PC-9 (cell line): ENCODE measurements around the gene IGDCC3. TPM values are rescaled to one million over a fixed set of nuclear protein-coding genes. Genes with fewer than 3 reads are reported as not detected.

Experiments
- BruUV-seq: library from RNA; stranded (reverse); fragments of 400-500 nt; replicated peaks from 2 replicates; lab custom pipeline; 2021; lab: Mats Ljungman, UMichigan
- CTCF ChIA-PET: fragments of 300-600 bp; sonication (Branson Sonifier 250); formaldehyde crosslinking; loops from one replicate; lab custom pipeline; 2022; ENCODE audit warnings: antibody characterized with exemption; lab: Charles Lee
- POLR2A ChIA-PET: fragments of 300-600 bp; sonication (Branson Sonifier 250); formaldehyde crosslinking; loops from one replicate; lab custom pipeline; 2022; ENCODE audit warnings: antibody characterized with exemption; ENCODE audit not compliant: unreplicated experiment; lab: Charles Lee
- DNase-seq, 2 experiments: peaks; one replicate each; pipeline versions ENCODE4 v3.0.0 to v3.0.0-alpha.2; 2015 to 2022; ENCODE audit warnings: mixed read lengths in 1 of 2
- H2AFZ ChIP-seq: fragments of 200-600 bp; sonication (generic); 2 replicates; pipeline ENCODE4 v1.8.1; 2017; ENCODE audit warnings: antibody characterized with exemption
- H3F3A ChIP-seq: fragments of 200-600 bp; sonication (generic); 2 replicates; pipeline ENCODE4 v1.8.1; 2017; ENCODE audit warnings: antibody characterized with exemption, mild to moderate bottlenecking, low read depth; ENCODE audit not compliant: insufficient read depth
- H3K27ac ChIP-seq: fragments of 200-600 bp; sonication (generic); 2 replicates; pipeline ENCODE4 v1.6.1; 2016; ENCODE audit warnings: mixed run types
- H3K27me3 ChIP-seq: fragments of 200-600 bp; sonication (generic); 2 replicates; pipeline ENCODE4 v1.6.1; 2016; ENCODE audit warnings: low read depth, mixed run types; ENCODE audit not compliant: insufficient read depth
- H3K36me3 ChIP-seq: fragments of 200-600 bp; sonication (generic); 2 replicates; pipeline ENCODE4 v1.6.1; 2016; ENCODE audit warnings: low read depth, mixed run types
- H3K4me1 ChIP-seq: fragments of 200-600 bp; sonication (generic); replicated peaks from 2 replicates; pipeline ENCODE4 v1.6.1; 2016; ENCODE audit warnings: mixed run types; ENCODE audit not compliant: insufficient read depth
- H3K4me2 ChIP-seq: fragments of 200-600 bp; sonication (generic); 2 replicates; pipeline ENCODE4 v1.6.1; 2017; ENCODE audit warnings: mixed run types
- H3K4me3 ChIP-seq: fragments of 200-600 bp; sonication (generic); 2 replicates; pipeline ENCODE4 v1.6.1; 2016; ENCODE audit warnings: mixed run types
- H3K79me2 ChIP-seq: fragments of 200-600 bp; sonication (generic); 2 replicates; pipeline ENCODE4 v1.6.1; 2017; ENCODE audit warnings: low read depth, mixed run types
- H3K9me2 ChIP-seq: fragments of 200-600 bp; sonication (generic); 2 replicates; pipeline ENCODE4 v1.8.1; 2017; ENCODE audit warnings: mild to moderate bottlenecking; ENCODE audit not compliant: insufficient read depth
- H3K9me3 ChIP-seq: fragments of 200-600 bp; sonication (generic); 2 replicates; pipeline ENCODE4 v1.8.1; 2016; ENCODE audit warnings: low read depth; ENCODE audit not compliant: insufficient read depth
- H4K20me1 ChIP-seq: fragments of 200-600 bp; sonication (generic); 2 replicates; pipeline ENCODE4 v1.8.1; 2017; ENCODE audit not compliant: insufficient read depth
- EZH2 ChIP-seq: fragments of 200-600 bp; sonication (generic); IDR thresholded peaks from 2 replicates; pipeline ENCODE4 v1.8.0; 2017; ENCODE audit warnings: antibody characterized with exemption, low read depth
- intact Hi-C: fragments of 100-400 bp; cut with micrococcal nuclease; formaldehyde crosslinking; loops from one replicate; pipeline ENCODE4 v1.10.0; 2022; ENCODE audit not compliant: unreplicated experiment
- total RNA-seq: library from RNA; stranded (reverse); gene quantifications from 2 replicates; pipeline ENCODE4 v1.2.3, GENCODE V29; 2021
- TF ChIP-seq, protein P1 (sequence below): fragments of 200-600 bp; sonication (generic); conservative IDR thresholded peaks from 2 replicates; pipeline ENCODE4 v1.6.1; 2017; ENCODE audit warnings: mixed run types, antibody characterized with exemption, mild to moderate bottlenecking, moderate library complexity

The IGDCC3 gene
- total RNA-seq, 1 experiment from 2014 or later = 0.22 TPM

- H2AFZ ChIP-seq = no peak overlapping the region
- no peaks in the 10 kb centered on the region for H3K9me3 ChIP-seq
- H3K27me3 ChIP-seq = peaks cover 14% of the 10 kb centered on the region
- DNase-seq = no peak
- no peaks in the 10 kb centered on the region for H4K20me1 ChIP-seq
- H3K9me2 ChIP-seq = no peaks in the 10 kb centered on the region
- BruUV-seq = no TSS peak
- ChIA-PET CTCF (no interaction called here), POLR2A (no interaction called here)
- intact Hi-C loops = no loop called here
- no peak overlapping the region for H3K4me3 ChIP-seq
- no peak overlapping the region for H3K27ac ChIP-seq
- no peaks in the 10 kb centered on the region for H3K79me2 ChIP-seq
- peaks cover 8% of the 10 kb centered on the region for H3K4me1 ChIP-seq
- TF ChIP-seq, protein P1, sequence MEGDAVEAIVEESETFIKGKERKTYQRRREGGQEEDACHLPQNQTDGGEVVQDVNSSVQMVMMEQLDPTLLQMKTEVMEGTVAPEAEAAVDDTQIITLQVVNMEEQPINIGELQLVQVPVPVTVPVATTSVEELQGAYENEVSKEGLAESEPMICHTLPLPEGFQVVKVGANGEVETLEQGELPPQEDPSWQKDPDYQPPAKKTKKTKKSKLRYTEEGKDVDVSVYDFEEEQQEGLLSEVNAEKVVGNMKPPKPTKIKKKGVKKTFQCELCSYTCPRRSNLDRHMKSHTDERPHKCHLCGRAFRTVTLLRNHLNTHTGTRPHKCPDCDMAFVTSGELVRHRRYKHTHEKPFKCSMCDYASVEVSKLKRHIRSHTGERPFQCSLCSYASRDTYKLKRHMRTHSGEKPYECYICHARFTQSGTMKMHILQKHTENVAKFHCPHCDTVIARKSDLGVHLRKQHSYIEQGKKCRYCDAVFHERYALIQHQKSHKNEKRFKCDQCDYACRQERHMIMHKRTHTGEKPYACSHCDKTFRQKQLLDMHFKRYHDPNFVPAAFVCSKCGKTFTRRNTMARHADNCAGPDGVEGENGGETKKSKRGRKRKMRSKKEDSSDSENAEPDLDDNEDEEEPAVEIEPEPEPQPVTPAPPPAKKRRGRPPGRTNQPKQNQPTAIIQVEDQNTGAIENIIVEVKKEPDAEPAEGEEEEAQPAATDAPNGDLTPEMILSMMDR = no peak
- no peak for TF ChIP-seq EZH2
- H3F3A ChIP-seq = no peaks in the 10 kb centered on the region
- H3K36me3 ChIP-seq = no peaks in the 10 kb centered on the region
- no peak overlapping the region for H3K4me2 ChIP-seq
Measured at GRCh38 chr15:65372787-65373067, 5.1 kb downstream of the IGDCC3 start.

- TF ChIP-seq, protein P1 = no peak
- no peak for TF ChIP-seq EZH2
- no peaks in the 10 kb centered on the region for H3K79me2 ChIP-seq
- peaks cover 12% of the 10 kb centered on the region for H3K27me3 ChIP-seq
- H3K9me3 ChIP-seq = no peaks in the 10 kb centered on the region
- no peak for DNase-seq
- H3K4me3 ChIP-seq = no peak overlapping the region
- H3K9me2 ChIP-seq = no peaks in the 10 kb centered on the region
- no peaks in the 10 kb centered on the region for H4K20me1 ChIP-seq
- H3K27ac ChIP-seq = no peak overlapping the region
- no peaks in the 10 kb centered on the region for H3F3A ChIP-seq
- no peaks in the 10 kb centered on the region for H3K36me3 ChIP-seq
- H3K4me1 ChIP-seq = peaks cover 12% of the 10 kb centered on the region
- H3K4me2 ChIP-seq = no peak overlapping the region
- ChIA-PET POLR2A (no interaction called here), CTCF (no interaction called here)
- no TSS peak for BruUV-seq
- intact Hi-C loops = no loop called here
- no peak overlapping the region for H2AFZ ChIP-seq
Measured at GRCh38 chr15:65371976-65372786, 5.6 kb downstream of the IGDCC3 start.

- DNase-seq = no peak
- H3K9me2 ChIP-seq = no peaks in the 10 kb centered on the region
- intact Hi-C loops = no loop called here
- H2AFZ ChIP-seq = no peak overlapping the region
- H3F3A ChIP-seq = no peaks in the 10 kb centered on the region
- BruUV-seq = no TSS peak
- TF ChIP-seq, protein P1 = no peak
- no peak for TF ChIP-seq EZH2
- no peaks in the 10 kb centered on the region for H3K9me3 ChIP-seq
- no peaks in the 10 kb centered on the region for H3K79me2 ChIP-seq
- no peak overlapping the region for H3K27ac ChIP-seq
- no peak overlapping the region for H3K4me3 ChIP-seq
- no peaks in the 10 kb centered on the region for H3K36me3 ChIP-seq
- H3K4me1 ChIP-seq = peaks cover 24% of the 10 kb centered on the region
- ChIA-PET POLR2A (interaction anchor here (0.6 kb wide), 1 partner anchor 156 kb away, joined by 3 read pairs; no protein-coding TSS in a partner anchor), CTCF (no interaction called here)
- no peak overlapping the region for H3K4me2 ChIP-seq
- H3K27me3 ChIP-seq = peaks cover 5% of the 10 kb centered on the region
- H4K20me1 ChIP-seq = no peaks in the 10 kb centered on the region
Measured at GRCh38 chr15:65370885-65371284, 6.9 kb downstream of the IGDCC3 start.
